Caco-2 (cell line): Measurements from ENCODE around the gene PDE5A. TPM values are rescaled to one million over a fixed set of nuclear protein-coding genes. Genes with fewer than 3 reads are reported as not detected.

Experiments
- BruUV-seq: library from RNA; stranded (reverse); fragments of 400-500 nt; replicated peaks from 2 replicates; lab custom pipeline; 2021; lab: Mats Ljungman, UMichigan
- CTCF ChIA-PET: fragments of 300-600 bp; sonication (Branson Sonifier 250); formaldehyde crosslinking; loops from one replicate; lab custom pipeline; 2022; ENCODE audit warnings: antibody characterized with exemption; lab: Charles Lee
- POLR2A ChIA-PET: fragments of 300-600 bp; sonication (Branson Sonifier 250); formaldehyde crosslinking; loops from one replicate; lab custom pipeline; 2022; ENCODE audit warnings: antibody characterized with exemption; lab: Charles Lee
- DNase-seq, 2 experiments: peaks; one replicate each; pipeline versions ENCODE4 v3.0.0 to v3.0.0-alpha.2; 2020 to 2022
- H3K27me3 ChIP-seq: replicated peaks from 2 replicates; pipeline ENCODE4 v1.6.0; 2011; ENCODE audit warnings: low read length; ENCODE audit not compliant: control insufficient read depth, insufficient read depth
- H3K36me3 ChIP-seq: 2 replicates; pipeline ENCODE4 v1.5.1; 2011; ENCODE audit warnings: low read length; ENCODE audit not compliant: control insufficient read depth, insufficient read depth
- H3K4me1 ChIP-seq: fragments of 250-450 bp; sonication (Bioruptor Pico); 2 replicates; pipeline ENCODE4 v1.5.1; 2020; ENCODE audit warnings: mild to moderate bottlenecking
- H3K4me3 ChIP-seq: 2 replicates; pipeline ENCODE4 v1.5.1; 2011; ENCODE audit warnings: low read depth, mild to moderate bottlenecking, control low read depth, low read length
- H3K9me3 ChIP-seq: fragments of 250-450 bp; sonication (Bioruptor Pico); 2 replicates; pipeline ENCODE4 v1.5.1; 2020; ENCODE audit warnings: mild to moderate bottlenecking, moderate library complexity
- H3K27ac Mint-ChIP-seq: one replicate; pipeline ENCODE4 v1.8.0; 2022; ENCODE audit warnings: mixed read lengths; ENCODE audit not compliant: unreplicated experiment
- H3K27me3 Mint-ChIP-seq: one replicate; pipeline ENCODE4 v1.8.0; 2022; ENCODE audit warnings: mixed read lengths; ENCODE audit not compliant: insufficient read depth, unreplicated experiment
- H3K36me3 Mint-ChIP-seq: one replicate; pipeline ENCODE4 v1.8.0; 2022; ENCODE audit warnings: mild to moderate bottlenecking, mixed read lengths; ENCODE audit not compliant: insufficient read depth, unreplicated experiment
- H3K4me1 Mint-ChIP-seq: one replicate; pipeline ENCODE4 v1.8.0; 2022; ENCODE audit warnings: low read depth, mixed read lengths; ENCODE audit not compliant: unreplicated experiment
- H3K4me3 Mint-ChIP-seq: one replicate; pipeline ENCODE4 v1.8.0; 2022; ENCODE audit warnings: mild to moderate bottlenecking, moderate library complexity, mixed read lengths; ENCODE audit not compliant: unreplicated experiment
- H3K9me3 Mint-ChIP-seq: one replicate; pipeline ENCODE4 v1.8.0; 2022; ENCODE audit warnings: mixed read lengths; ENCODE audit not compliant: unreplicated experiment
- intact Hi-C: fragments of 100-400 bp; cut with micrococcal nuclease; formaldehyde crosslinking; loops from one replicate; pipeline ENCODE4 v1.10.0; 2022; ENCODE audit not compliant: unreplicated experiment
- total RNA-seq: library from RNA; stranded (reverse); gene quantifications from 2 replicates; pipeline ENCODE4 v1.2.3, GENCODE V29; 2022
- TF ChIP-seq, protein P1 (sequence below), 2 experiments: fragments of 200-600 bp in 1 of 2; IDR thresholded peaks; 1 replicate in 1 of 2; 2 replicates in 1 of 2; pipeline versions ENCODE4 v1.5.1 to v1.8.0; 2011 to 2022; ENCODE audit warnings: antibody characterized with exemption in 1 of 2, control low read depth in 1 of 2, inconsistent platforms in 1 of 2, low read depth in 1 of 2, low read length in 1 of 2, mild to moderate bottlenecking in 1 of 2, moderate library complexity in 1 of 2; ENCODE audit not compliant: insufficient read depth in 1 of 2, severe bottlenecking in 1 of 2, unreplicated experiment in 1 of 2

PDE5A gene
- total RNA-seq, 1 experiment from 2014 or later = 7.9 TPM

- Histone ChIP-seq H3K9me3 (no peaks in the 10 kb centered on the region), H3K4me1 (no peaks in the 10 kb centered on the region), H3K4me3 (no peak overlapping the region), H3K36me3 (no peaks in the 10 kb centered on the region), H3K27me3 (no peaks in the 10 kb centered on the region)
- intact Hi-C loops = no loop called here
- Mint-ChIP-seq H3K36me3 (peaks cover 5% of the 10 kb centered on the region), H3K27me3 (no peaks in the 10 kb centered on the region), H3K9me3 (no peaks in the 10 kb centered on the region), H3K4me1 (no peaks in the 10 kb centered on the region), H3K4me3 (no peak overlapping the region), H3K27ac (no peak overlapping the region)
- CTCF ChIA-PET = interaction anchor here (0.6 kb wide), 2 partner anchors 222 to 457 kb away, joined by 3 to 4 read pairs; no protein-coding TSS in a partner anchor
- TF ChIP-seq, protein P1, sequence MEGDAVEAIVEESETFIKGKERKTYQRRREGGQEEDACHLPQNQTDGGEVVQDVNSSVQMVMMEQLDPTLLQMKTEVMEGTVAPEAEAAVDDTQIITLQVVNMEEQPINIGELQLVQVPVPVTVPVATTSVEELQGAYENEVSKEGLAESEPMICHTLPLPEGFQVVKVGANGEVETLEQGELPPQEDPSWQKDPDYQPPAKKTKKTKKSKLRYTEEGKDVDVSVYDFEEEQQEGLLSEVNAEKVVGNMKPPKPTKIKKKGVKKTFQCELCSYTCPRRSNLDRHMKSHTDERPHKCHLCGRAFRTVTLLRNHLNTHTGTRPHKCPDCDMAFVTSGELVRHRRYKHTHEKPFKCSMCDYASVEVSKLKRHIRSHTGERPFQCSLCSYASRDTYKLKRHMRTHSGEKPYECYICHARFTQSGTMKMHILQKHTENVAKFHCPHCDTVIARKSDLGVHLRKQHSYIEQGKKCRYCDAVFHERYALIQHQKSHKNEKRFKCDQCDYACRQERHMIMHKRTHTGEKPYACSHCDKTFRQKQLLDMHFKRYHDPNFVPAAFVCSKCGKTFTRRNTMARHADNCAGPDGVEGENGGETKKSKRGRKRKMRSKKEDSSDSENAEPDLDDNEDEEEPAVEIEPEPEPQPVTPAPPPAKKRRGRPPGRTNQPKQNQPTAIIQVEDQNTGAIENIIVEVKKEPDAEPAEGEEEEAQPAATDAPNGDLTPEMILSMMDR (IDR thresholded peaks at IDR 0.05; ENCODE audit: insufficient read depth in 1 of 2, low read depth in 1 of 2, low read length in 1 of 2, severe bottlenecking in 1 of 2, unreplicated experiment in 1 of 2) = no peak
- BruUV-seq = no TSS peak
- POLR2A ChIA-PET = no interaction called here
- DNase-seq = no peak
Observed at GRCh38 chr4:119587796-119588195, 40.8 kb downstream of the PDE5A start.

- DNase-seq = no peak
- Histone ChIP-seq H3K27me3 (no peaks in the 10 kb centered on the region), H3K9me3 (no peaks in the 10 kb centered on the region), H3K4me1 (no peaks in the 10 kb centered on the region), H3K36me3 (no peaks in the 10 kb centered on the region), H3K4me3 (no peak overlapping the region)
- TF ChIP-seq, protein P1 (IDR thresholded peaks at IDR 0.05; ENCODE audit: insufficient read depth in 1 of 2, low read depth in 1 of 2, low read length in 1 of 2, severe bottlenecking in 1 of 2, unreplicated experiment in 1 of 2) = no peak
- intact Hi-C loops = no loop called here
- no peaks in the 10 kb centered on the region for H3K27me3 Mint-ChIP-seq
- no peaks in the 10 kb centered on the region for H3K9me3 Mint-ChIP-seq
- no peaks in the 10 kb centered on the region for H3K4me1 Mint-ChIP-seq
- no peak overlapping the region for H3K27ac Mint-ChIP-seq
- no peak overlapping the region for H3K4me3 Mint-ChIP-seq
- no TSS peak for BruUV-seq
- POLR2A ChIA-PET = no interaction called here
- CTCF ChIA-PET = no interaction called here
- peaks cover 5% of the 10 kb centered on the region for H3K36me3 Mint-ChIP-seq
Observed at GRCh38 chr4:119585771-119586170, 42.8 kb downstream of the PDE5A start.

DNA sequence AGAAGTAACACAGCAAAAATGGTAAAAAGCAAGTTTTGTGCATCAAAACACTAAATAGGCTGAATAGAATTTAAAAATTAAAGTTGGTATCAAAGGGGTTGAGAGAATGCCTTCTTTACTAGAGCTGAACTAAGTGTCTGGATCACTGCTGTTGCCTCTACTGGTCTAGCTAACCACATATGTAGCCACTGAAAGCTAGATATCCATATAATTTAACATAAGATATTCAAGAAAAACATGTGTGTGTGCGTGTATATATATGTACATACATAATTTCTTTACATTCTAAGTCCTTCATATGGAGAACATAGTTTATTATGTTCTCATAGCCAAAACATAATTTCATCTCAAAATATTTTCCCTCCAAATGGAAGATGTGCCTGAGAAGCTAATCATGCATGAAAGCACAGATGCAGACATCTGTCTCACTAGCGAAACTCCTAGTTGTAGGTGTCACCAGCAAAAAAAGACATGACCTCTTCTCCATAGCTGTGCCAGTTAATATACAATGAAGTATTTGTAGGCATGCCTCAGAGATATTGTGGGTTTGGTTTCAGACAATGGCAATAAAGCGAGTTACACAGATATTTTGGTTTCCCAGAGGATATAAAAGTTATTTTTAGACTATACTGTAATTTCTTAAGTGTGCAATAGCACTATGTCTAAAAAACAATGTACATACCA is 47.3 kb downstream of the PDE5A start:
- Mint-ChIP-seq H3K4me3 (no peak overlapping the region), H3K36me3 (peaks cover 9% of the 10 kb centered on the region), H3K4me1 (peaks cover 6% of the 10 kb centered on the region), H3K27ac (no peak overlapping the region), H3K27me3 (no peaks in the 10 kb centered on the region), H3K9me3 (no peaks in the 10 kb centered on the region)
- intact Hi-C loops = no loop called here
- ChIA-PET CTCF (no interaction called here), POLR2A (no interaction called here)
- no TSS peak for BruUV-seq
- H3K4me3 ChIP-seq = no peak overlapping the region
- no peaks in the 10 kb centered on the region for H3K27me3 ChIP-seq
- H3K36me3 ChIP-seq = no peaks in the 10 kb centered on the region
- H3K4me1 ChIP-seq = no peaks in the 10 kb centered on the region
- no peak for DNase-seq
- H3K9me3 ChIP-seq = no peaks in the 10 kb centered on the region
- TF ChIP-seq, protein P1 (IDR thresholded peaks at IDR 0.05; ENCODE audit: insufficient read depth in 1 of 2, low read depth in 1 of 2, low read length in 1 of 2, severe bottlenecking in 1 of 2, unreplicated experiment in 1 of 2) = no peak
